ENCODE results near the gene SIRT4. TPM values are rescaled to one million over a fixed set of nuclear protein-coding genes. Genes with fewer than 3 reads are reported as not detected.

Gene SIRT4
- total RNA-seq, 2 donors from 2014 or later, result 0.99 to 6.2 TPM

- Histone ChIP-seq H3K4me1 (peaks cover 35% of the 10 kb centered on the region), H3K9me3 (no peaks in the 10 kb centered on the region), H3K27me3 (no peaks in the 10 kb centered on the region), H3K4me3 (peak within 1 kb of the TSS; percentile 84 to 89), H3K36me3 (replicated peaks in 1 of 2; ENCODE audit: insufficient read depth in 1 of 2, low read depth in 2 of 2) (no peaks in the 10 kb centered on the region), H3K27ac (peak within 1 kb of the TSS; percentile 66 to 88 (median 78))
- DNase-seq, result peak; percentile 87 to 93 (median 92)
- ATAC-seq, result peak; percentile 90
- intact Hi-C loops (cut with DNase I), result loop anchor here (5.0 kb wide), 1 partner anchor 38 kb away; no protein-coding TSS in a partner anchor
- TF ChIP-seq POLR2A (IDR thresholded peaks at IDR 0.05) (peak; percentile 44 to 72 (median 55)), CTCF (IDR thresholded peaks at IDR 0.05) (peak; percentile 73 to 96 (median 84))
- 2 to 7% methylated on average over 4 to 36 of the region's 81 CpGs for WGBS, 2 donors
These were observed 36.5 kb upstream of the SIRT4 start, which contains the start of gene PXN for GRCh38 chr12:120265473-120266179. PXN (minus strand) TSS chr12:120265730; CDS start chr12:120265629, 101 bp downstream.

GRCh38 chr12:120266180-120266870 lies 35.8 kb upstream of the SIRT4 start:
- no peak for TF ChIP-seq POLR2A (IDR thresholded peaks at IDR 0.05)
- no peak for TF ChIP-seq CTCF (IDR thresholded peaks at IDR 0.05)
- 28 to 31% methylated on average over 8 of the region's 8 CpGs for WGBS, 2 donors
- H3K36me3 ChIP-seq (replicated peaks in 1 of 2; ENCODE audit: insufficient read depth in 1 of 2, low read depth in 2 of 2), result no peaks in the 10 kb centered on the region
- ATAC-seq (no peak), DNase-seq (no peak)
- H3K4me3 ChIP-seq, result no peak overlapping the region
- H3K27ac ChIP-seq, result peak overlapping the region in 2 of 4 donors; percentile 11 to 32
- intact Hi-C loops (cut with DNase I), result loop anchor here (5.0 kb wide), 1 partner anchor 39 kb away; no protein-coding TSS in a partner anchor
- peaks cover 35% of the 10 kb centered on the region for H3K4me1 ChIP-seq
- H3K27me3 ChIP-seq, result no peaks in the 10 kb centered on the region
- no peaks in the 10 kb centered on the region for H3K9me3 ChIP-seq

GRCh38 chr12:120267736-120268135 lies 34.4 kb upstream of the SIRT4 start:
- intact Hi-C loops (cut with DNase I), result loop anchor here (5.0 kb wide), 1 partner anchor 40 kb away; no protein-coding TSS in a partner anchor
- no peak for ATAC-seq

GRCh38 chr12:120276734-120277133 lies 25.4 kb upstream of the SIRT4 start:
- Histone ChIP-seq H3K9me3 (no peaks in the 10 kb centered on the region), H3K27me3 (no peaks in the 10 kb centered on the region), H3K4me1 (no peaks in the 10 kb centered on the region), H3K4me3 (no peak overlapping the region), H3K27ac (no peak overlapping the region), H3K36me3 (replicated peaks in 1 of 2; ENCODE audit: insufficient read depth in 1 of 2, low read depth in 2 of 2) (no peaks in the 10 kb centered on the region)
- no peak for TF ChIP-seq CTCF (IDR thresholded peaks at IDR 0.05)
- TF ChIP-seq POLR2A (IDR thresholded peaks at IDR 0.05), result no peak
- intact Hi-C loops (cut with DNase I), result no loop called here
- DNase-seq, result no peak
- 93 to 94% methylated on average over 6 of the region's 6 CpGs for WGBS, 2 donors
- no peak for ATAC-seq

More at GRCh38 chr12:120267736-120268135, 34.4 kb upstream of the SIRT4 start:
- 48 to 56% methylated on average over 4 of the region's 4 CpGs for WGBS, 2 donors
- no peak overlapping the region for H3K4me3 ChIP-seq
- no peaks in the 10 kb centered on the region for H3K9me3 ChIP-seq
- TF ChIP-seq POLR2A (IDR thresholded peaks at IDR 0.05) (no peak), CTCF (IDR thresholded peaks at IDR 0.05) (no peak)
- H3K36me3 ChIP-seq (replicated peaks in 1 of 2; ENCODE audit: insufficient read depth in 1 of 2, low read depth in 2 of 2), result no peaks in the 10 kb centered on the region
- H3K27ac ChIP-seq, result peak overlapping the region in 1 of 4 donors; percentile 2
- peaks cover 24% of the 10 kb centered on the region for H3K4me1 ChIP-seq
- DNase-seq, result no peak
- H3K27me3 ChIP-seq, result no peaks in the 10 kb centered on the region

Data from body of pancreas (tissue), 4 donors.